Subcutaneous adipose tissue (tissue), 4 donors: ENCODE data around the gene PSMB4. TPM values are rescaled to one million over a fixed set of nuclear protein-coding genes. Genes with fewer than 3 reads are reported as not detected.

ENCODE experiments used
- CTCF ChIP-seq: fragments of 450-650 bp; IDR thresholded peaks from one replicate; pipeline ENCODE4 v1.5.1; 2016; ENCODE audit warnings: low read depth, mild to moderate bottlenecking, control low read depth, antibody characterized with exemption, moderate library complexity
- total RNA-seq, 4 donors: library from RNA; depleted of rRNA; stranded (reverse); fragments of >200 nt; gene quantifications; one replicate each; pipeline ENCODE4 v1.1.0, GENCODE V29; 2016

Gene PSMB4
- total RNA-seq, 4 donors from 2014 or later: 197 to 298 (median 246) TPM

GRCh38 chr1:151408891-151409290 is 9.5 kb downstream of the PSMB4 start:
- no peak for TF ChIP-seq CTCF

- no peak for TF ChIP-seq CTCF
These were observed 12.5 kb downstream of the PSMB4 start for GRCh38 chr1:151411884-151412283.

GRCh38 chr1:151416231-151416630 is 16.9 kb downstream of the PSMB4 start:
- TF ChIP-seq CTCF: no peak

GRCh38 chr1:151418081-151418480 is 18.7 kb downstream of the PSMB4 start:
- no peak for TF ChIP-seq CTCF

GRCh38 chr1:151419819-151420218 is 20.4 kb downstream of the PSMB4 start:
- no peak for TF ChIP-seq CTCF

- no peak for TF ChIP-seq CTCF
These were observed 25.7 kb downstream of the PSMB4 start for GRCh38 chr1:151425103-151425502.

- no peak for TF ChIP-seq CTCF
These were observed 28.7 kb downstream of the PSMB4 start for GRCh38 chr1:151428068-151428467.
